ENCODE data around the gene CRYBB1.

- TF ChIP-seq CTCF (IDR thresholded peaks at IDR 0.05; ENCODE audit: low read length) = no peak
- TF ChIP-seq EZH2 (optimal IDR thresholded peaks at IDR 0.05; ENCODE audit: low read depth, low read length) = no peak
- TF ChIP-seq EZH2phosphoT487 (IDR thresholded peaks at IDR 0.05; ENCODE audit: low read length) = no peak
These were observed 62.3 kb downstream of the CRYBB1 start for GRCh38 chr22:26555478-26555877.

All from MM.1S (cell line).